Lower leg skin (tissue), 3 donors: ENCODE data around the gene RPH3AL.

Experiments used
- POLR2A ChIP-seq, 2 donors: fragments of 450-650 bp; IDR thresholded peaks; one replicate each; pipeline ENCODE4 v1.6.1; 2016 to 2017; ENCODE audit warnings: antibody characterized with exemption in 2 of 2, mild to moderate bottlenecking in 1 of 2, moderate library complexity in 1 of 2
- TF ChIP-seq, protein P1 (sequence below), 3 donors: fragments of 450-650 bp; IDR thresholded peaks; one replicate each; pipeline ENCODE4 v1.5.1; 2016; ENCODE audit warnings: antibody characterized with exemption in 3 of 3, mild to moderate bottlenecking in 3 of 3, moderate library complexity in 2 of 3

DNA sequence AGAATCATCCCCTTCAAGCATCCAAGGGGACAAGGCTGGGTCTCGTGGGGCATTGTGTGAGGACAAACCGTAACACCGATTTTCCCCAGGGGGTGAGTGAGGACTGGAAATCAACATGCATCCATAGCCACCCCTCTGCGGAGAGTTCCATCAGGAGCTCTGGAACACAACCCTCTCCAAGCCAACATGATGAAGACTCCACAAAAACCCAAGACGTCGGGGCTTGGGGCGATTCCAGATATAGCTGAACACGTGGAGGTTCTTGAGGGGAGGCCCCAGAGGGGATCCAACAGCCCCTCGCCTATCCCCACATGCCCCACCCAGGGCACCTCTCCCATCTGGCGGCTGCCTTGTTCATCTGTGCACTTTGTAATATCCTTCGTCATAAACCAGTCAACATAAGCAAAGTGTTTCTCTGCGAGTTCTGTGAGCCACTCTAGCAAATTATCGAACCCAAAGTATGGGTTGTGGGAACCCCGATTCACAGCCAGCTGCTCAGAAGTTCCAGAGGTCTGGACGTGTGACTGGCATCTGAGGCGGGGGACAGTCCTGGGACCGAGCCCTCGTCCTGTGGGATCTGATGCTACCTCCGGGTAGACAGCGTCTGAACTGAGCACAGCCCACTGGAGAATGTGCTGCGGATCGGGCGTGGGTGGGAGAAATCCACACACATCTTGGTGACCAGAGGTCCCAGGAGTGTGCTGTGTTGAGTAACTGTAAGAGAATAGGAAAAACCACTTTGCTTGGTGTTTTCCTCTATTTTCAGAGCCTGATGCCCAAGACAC, 55.5 kb downstream of the RPH3AL start:
- TF ChIP-seq, protein P1, sequence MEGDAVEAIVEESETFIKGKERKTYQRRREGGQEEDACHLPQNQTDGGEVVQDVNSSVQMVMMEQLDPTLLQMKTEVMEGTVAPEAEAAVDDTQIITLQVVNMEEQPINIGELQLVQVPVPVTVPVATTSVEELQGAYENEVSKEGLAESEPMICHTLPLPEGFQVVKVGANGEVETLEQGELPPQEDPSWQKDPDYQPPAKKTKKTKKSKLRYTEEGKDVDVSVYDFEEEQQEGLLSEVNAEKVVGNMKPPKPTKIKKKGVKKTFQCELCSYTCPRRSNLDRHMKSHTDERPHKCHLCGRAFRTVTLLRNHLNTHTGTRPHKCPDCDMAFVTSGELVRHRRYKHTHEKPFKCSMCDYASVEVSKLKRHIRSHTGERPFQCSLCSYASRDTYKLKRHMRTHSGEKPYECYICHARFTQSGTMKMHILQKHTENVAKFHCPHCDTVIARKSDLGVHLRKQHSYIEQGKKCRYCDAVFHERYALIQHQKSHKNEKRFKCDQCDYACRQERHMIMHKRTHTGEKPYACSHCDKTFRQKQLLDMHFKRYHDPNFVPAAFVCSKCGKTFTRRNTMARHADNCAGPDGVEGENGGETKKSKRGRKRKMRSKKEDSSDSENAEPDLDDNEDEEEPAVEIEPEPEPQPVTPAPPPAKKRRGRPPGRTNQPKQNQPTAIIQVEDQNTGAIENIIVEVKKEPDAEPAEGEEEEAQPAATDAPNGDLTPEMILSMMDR (IDR thresholded peaks at IDR 0.05), result no peak
- TF ChIP-seq POLR2A (IDR thresholded peaks at IDR 0.05), result no peak
